NCI-H226 (cell line): ENCODE data around the gene RBM19.

Source experiments
- DNase-seq: peaks from one replicate; pipeline ENCODE4 v3.0.0-alpha.2; 2015

The RBM19 gene

DNA sequence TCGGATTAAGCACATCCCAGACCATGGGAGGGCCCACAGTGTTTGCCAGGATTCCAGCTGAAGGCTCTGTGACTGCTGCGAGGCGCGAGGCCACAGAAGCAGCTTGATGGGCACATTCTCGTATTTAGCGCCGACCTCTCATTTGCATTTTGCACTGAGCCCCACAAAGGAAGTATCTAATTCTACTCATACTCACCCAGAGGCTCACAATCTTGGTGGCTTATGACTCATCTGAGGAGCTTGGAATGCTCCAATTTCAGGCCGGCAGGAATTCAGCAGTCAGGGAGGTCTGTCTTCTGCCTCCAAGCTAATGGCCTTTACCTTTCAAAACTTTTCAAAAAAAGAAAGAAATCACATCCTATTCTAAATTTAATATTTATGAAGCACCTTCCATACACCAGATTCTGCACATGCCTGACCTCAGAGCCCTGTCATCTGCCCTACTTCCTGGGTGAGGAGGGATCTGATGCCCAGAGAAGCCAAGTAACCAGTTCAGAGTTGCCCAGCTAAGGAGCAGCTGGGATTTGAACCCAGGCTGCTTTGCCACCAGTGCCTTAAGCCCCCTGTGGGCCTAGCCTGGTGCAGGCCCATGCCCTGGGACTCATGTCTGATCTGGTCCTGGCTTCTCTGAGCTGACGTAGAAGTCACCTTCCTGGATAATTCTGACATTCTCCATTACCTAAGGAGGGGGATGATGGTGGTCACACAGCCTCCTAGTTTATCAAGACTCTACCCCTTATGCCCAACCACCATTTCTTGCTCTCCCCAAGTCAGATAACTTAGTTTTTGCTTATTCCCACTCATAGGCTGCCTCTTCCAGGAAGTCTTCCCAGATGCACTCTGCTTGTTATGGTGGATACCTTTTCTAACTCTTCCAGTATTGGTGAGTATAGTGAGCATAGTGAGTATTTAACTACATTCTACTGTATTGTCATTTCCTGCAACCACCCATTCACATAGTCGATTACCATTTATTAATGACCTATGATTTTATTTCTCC is 198.9 kb downstream of the RBM19 start:
- DNase-seq = peak; percentile 78
